HepG2 (cell line): ENCODE data around the gene NCMAP. TPM values are rescaled to one million over a fixed set of nuclear protein-coding genes. Genes with fewer than 3 reads are reported as not detected.

Source experiments
- AHR ChIP-seq: IDR thresholded peaks from 2 replicates; pipeline ENCODE4 v1.6.1; 2018; ENCODE audit warnings: missing genetic modification reagents, missing compliant biosample characterization
- CEBPG ChIP-seq: IDR thresholded peaks from 2 replicates; pipeline ENCODE4 v1.6.1; 2016
- CHD4 ChIP-seq: fragments of 200-600 bp; sonication (generic); IDR thresholded peaks from 2 replicates; pipeline ENCODE4 v1.7.0; 2017; ENCODE audit warnings: mild to moderate bottlenecking, low read length, borderline replicate concordance
- CREB1 ChIP-seq, 2 experiments: fragments of 450-650 bp in 1 of 2; IDR thresholded peaks; 2 replicates each; pipeline ENCODE4 v1.6.1; 2016 to 2017; ENCODE audit warnings: control low read depth in 1 of 2, mild to moderate bottlenecking in 1 of 2, missing compliant biosample characterization in 1 of 2, missing genetic modification characterization in 1 of 2
- ESRRA ChIP-seq: sonication (generic); formaldehyde crosslinking; IDR thresholded peaks from 2 replicates; pipeline ENCODE4 v1.5.1; 2020; ENCODE audit warnings: mild to moderate bottlenecking, low read depth, missing genetic modification reagents
- GATAD2A ChIP-seq: IDR thresholded peaks from 2 replicates; pipeline ENCODE4 v1.6.1; 2016
- HDAC6 ChIP-seq: fragments of 200-600 bp; sonication (generic); IDR thresholded peaks from 2 replicates; pipeline ENCODE4 v1.7.0; 2017; ENCODE audit warnings: mild to moderate bottlenecking, antibody characterized with exemption, low read length, low read depth
- JARID2 ChIP-seq: sonication (generic); formaldehyde crosslinking; IDR thresholded peaks from 2 replicates; pipeline ENCODE4 v1.8.1; 2023; ENCODE audit warnings: missing genetic modification reagents, inconsistent platforms; ENCODE audit not compliant: insufficient replicate concordance
- LCORL ChIP-seq, 2 experiments: fragments of 450-650 bp in 1 of 2; sonication (generic) in 1 of 2; formaldehyde crosslinking in 1 of 2; IDR thresholded peaks; 2 replicates each; pipeline versions ENCODE4 v1.5.0 to v1.6.1; 2017 to 2020; ENCODE audit warnings: antibody characterized with exemption in 1 of 2, missing genetic modification reagents in 1 of 2
- MATR3 ChIP-seq: sonication (generic); formaldehyde crosslinking; IDR thresholded peaks from 2 replicates; pipeline ENCODE4 v1.4.0; 2020; ENCODE audit warnings: missing genetic modification reagents
- NCOA1 ChIP-seq: sonication (generic); formaldehyde crosslinking; IDR thresholded peaks from 2 replicates; pipeline ENCODE4 v1.9.0; 2021; ENCODE audit warnings: missing genetic modification reagents
- NPAS2 ChIP-seq: sonication (generic); formaldehyde crosslinking; IDR thresholded peaks from 2 replicates; pipeline ENCODE4 v1.8.0; 2022; ENCODE audit warnings: mild to moderate bottlenecking, missing genetic modification reagents, borderline replicate concordance
- POLR2AphosphoS5 ChIP-seq: IDR thresholded peaks from 2 replicates; pipeline ENCODE4 v1.6.1; 2012; ENCODE audit warnings: low read depth, low read length
- SAFB2 ChIP-seq: sonication (generic); formaldehyde crosslinking; IDR thresholded peaks from 2 replicates; pipeline ENCODE4 v1.5.1; 2020; ENCODE audit warnings: missing genetic modification reagents, low read depth, mild to moderate bottlenecking, borderline replicate concordance
- SALL1 ChIP-seq: sonication (generic); formaldehyde crosslinking; IDR thresholded peaks from 2 replicates; pipeline ENCODE4 v1.8.0; 2022; ENCODE audit warnings: mild to moderate bottlenecking, missing genetic modification reagents
- SMAD1 ChIP-seq: sonication (generic); formaldehyde crosslinking; IDR thresholded peaks from 2 replicates; pipeline ENCODE4 v1.4.0; 2020; ENCODE audit warnings: missing genetic modification reagents, low read depth, mild to moderate bottlenecking, borderline replicate concordance
- SPEN ChIP-seq: sonication (generic); formaldehyde crosslinking; IDR thresholded peaks from 2 replicates; pipeline ENCODE4 v1.5.1; 2020; ENCODE audit warnings: low read depth, mild to moderate bottlenecking, missing genetic modification reagents
- TBL1XR1 ChIP-seq: fragments of 150-350 bp; IDR thresholded peaks from 2 replicates; pipeline ENCODE4 v1.6.1; 2014; ENCODE audit warnings: borderline replicate concordance, low read length; ENCODE audit not compliant: partially characterized antibody
- THYN1 ChIP-seq: sonication (generic); formaldehyde crosslinking; IDR thresholded peaks from 2 replicates; pipeline ENCODE4 v1.8.1; 2023; ENCODE audit warnings: low read depth, mild to moderate bottlenecking, moderate library complexity, missing genetic modification reagents, borderline replicate concordance
- ZBTB1 ChIP-seq: sonication (generic); formaldehyde crosslinking; IDR thresholded peaks from 2 replicates; pipeline ENCODE4 v1.4.0; 2020; ENCODE audit warnings: missing genetic modification reagents, borderline replicate concordance
- ZFP41 ChIP-seq: sonication (generic); formaldehyde crosslinking; IDR thresholded peaks from 2 replicates; pipeline ENCODE4 v1.4.0; 2020; ENCODE audit warnings: mild to moderate bottlenecking, missing genetic modification reagents, borderline replicate concordance
- ZNF224 ChIP-seq: sonication (generic); formaldehyde crosslinking; IDR thresholded peaks from 2 replicates; pipeline ENCODE4 v1.5.0; 2020; ENCODE audit warnings: mild to moderate bottlenecking, missing genetic modification reagents
- ZNF263 ChIP-seq: sonication (generic); formaldehyde crosslinking; IDR thresholded peaks from 2 replicates; pipeline ENCODE4 v1.4.0; 2020; ENCODE audit warnings: missing genetic modification reagents
- ZNF354B ChIP-seq: sonication (generic); formaldehyde crosslinking; IDR thresholded peaks from 2 replicates; pipeline ENCODE4 v1.8.0; 2022; ENCODE audit warnings: mild to moderate bottlenecking, missing genetic modification reagents
- ZNF484 ChIP-seq: sonication (generic); formaldehyde crosslinking; IDR thresholded peaks from 2 replicates; pipeline ENCODE4 v1.5.1; 2020; ENCODE audit warnings: mild to moderate bottlenecking, low read depth, missing genetic modification reagents, borderline replicate concordance
- ZNF644 ChIP-seq: IDR thresholded peaks from 2 replicates; pipeline ENCODE4 v1.6.1; 2016; ENCODE audit warnings: low read depth
- ZNF678 ChIP-seq: sonication (generic); formaldehyde crosslinking; IDR thresholded peaks from 2 replicates; pipeline ENCODE4 v1.4.0; 2020; ENCODE audit warnings: mild to moderate bottlenecking, missing genetic modification reagents
- ZNF75D ChIP-seq: sonication (generic); formaldehyde crosslinking; IDR thresholded peaks from 2 replicates; pipeline ENCODE4 v1.8.1; 2023; ENCODE audit warnings: missing genetic modification reagents, mild to moderate bottlenecking, borderline replicate concordance
- polyA plus RNA-seq, 8 experiments: library from polyadenylated mRNA; depleted of rRNA in 3 of 8; stranded (reverse) in 7 of 8; unstranded in 1 of 8; fragments of >200 nt; fragmentation: Illumina TruSeq in 4 of 8; extraction: Trizol in 4 of 8; gene quantifications; 2 replicates each; pipeline versions ENCODE4 v1.2.1 to v1.2.3, GENCODE V29; 2011 to 2016; ENCODE audit warnings: low read depth in 4 of 8, missing spikeins in 1 of 8, mixed read lengths in 1 of 8; ENCODE audit not compliant: insufficient read depth in 1 of 8
- total RNA-seq, 5 experiments: library from RNA; depleted of rRNA; stranded (reverse); fragments of >200 nt; fragmentation: Illumina TruSeq; extraction: Trizol; gene quantifications; 2 replicates each; pipeline ENCODE4 v1.2.3, GENCODE V29; 2016; ENCODE audit warnings: low read depth in 1 of 5
- TF ChIP-seq, protein P1 (sequence below): IDR thresholded peaks from 2 replicates; pipeline ENCODE4 v1.6.1; 2016; ENCODE audit warnings: mild to moderate bottlenecking, missing biosample characterization, missing genetic modification reagents
- TF ChIP-seq, protein P2 (sequence below): sonication (generic); formaldehyde crosslinking; IDR thresholded peaks from 2 replicates; pipeline ENCODE4 v1.5.0; 2020; ENCODE audit warnings: missing genetic modification reagents, mild to moderate bottlenecking, borderline replicate concordance

Gene NCMAP
- total and polyA plus RNA-seq, 2 of the 13 experiments (the other 11 are each of a cell fraction or from before 2014, with no cell fraction given): 2.7 to 20.0 TPM

- peak; percentile 97 for TF ChIP-seq POLR2AphosphoS5
- TF ChIP-seq, protein P1, sequence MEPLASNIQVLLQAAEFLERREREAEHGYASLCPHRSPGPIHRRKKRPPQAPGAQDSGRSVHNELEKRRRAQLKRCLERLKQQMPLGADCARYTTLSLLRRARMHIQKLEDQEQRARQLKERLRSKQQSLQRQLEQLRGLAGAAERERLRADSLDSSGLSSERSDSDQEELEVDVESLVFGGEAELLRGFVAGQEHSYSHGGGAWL (CRISPR knock-in tag): peak; percentile 37
- TF ChIP-seq CEBPG (CRISPR knock-in tag): peak; percentile 66
- no peak for TF ChIP-seq ZNF263 (CRISPR knock-in tag)
- TF ChIP-seq ZBTB1: no peak
- no peak for TF ChIP-seq ZNF75D (CRISPR knock-in tag)
- no peak for TF ChIP-seq NPAS2 (CRISPR knock-in tag)
- TF ChIP-seq HDAC6: no peak
- TF ChIP-seq SMAD1 (CRISPR knock-in tag): 0 out of 2 replicates have a peak, but pooled peaks have one; percentile 86
- TF ChIP-seq ZNF678: no peak
- no peak for TF ChIP-seq NCOA1 (CRISPR knock-in tag)
- 0 out of 2 replicates have a peak, but pooled peaks have one; percentile 68 for TF ChIP-seq ZNF354B (CRISPR knock-in tag)
- no peak for TF ChIP-seq LCORL (IDR thresholded peaks at IDR 0.05)
- TF ChIP-seq LCORL (CRISPR knock-in tag; IDR thresholded peaks at IDR 0.05): no peak
- TF ChIP-seq ZNF644 (CRISPR knock-in tag): no peak
- TF ChIP-seq TBL1XR1: peak; percentile 58
- TF ChIP-seq THYN1 (CRISPR knock-in tag): 0 out of 2 replicates have a peak, but pooled peaks have one; percentile 34
- peak; percentile 70; the same call in 1 of the 2 replicates for TF ChIP-seq ZNF224 (CRISPR knock-in tag)
- TF ChIP-seq CHD4: no peak
- TF ChIP-seq, protein P2, sequence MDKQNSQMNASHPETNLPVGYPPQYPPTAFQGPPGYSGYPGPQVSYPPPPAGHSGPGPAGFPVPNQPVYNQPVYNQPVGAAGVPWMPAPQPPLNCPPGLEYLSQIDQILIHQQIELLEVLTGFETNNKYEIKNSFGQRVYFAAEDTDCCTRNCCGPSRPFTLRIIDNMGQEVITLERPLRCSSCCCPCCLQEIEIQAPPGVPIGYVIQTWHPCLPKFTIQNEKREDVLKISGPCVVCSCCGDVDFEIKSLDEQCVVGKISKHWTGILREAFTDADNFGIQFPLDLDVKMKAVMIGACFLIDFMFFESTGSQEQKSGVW: no peak
- no peak for TF ChIP-seq MATR3
- peak; percentile 95 for TF ChIP-seq CREB1 (IDR thresholded peaks at IDR 0.05)
- TF ChIP-seq CREB1 (CRISPR knock-in tag; IDR thresholded peaks at IDR 0.05): peak; percentile 93
- peak; percentile 74; the same call in 1 of the 2 replicates for TF ChIP-seq ZFP41 (CRISPR knock-in tag)
- peak; percentile 88 for TF ChIP-seq JARID2 (CRISPR knock-in tag)
- peak; percentile 73 for TF ChIP-seq GATAD2A (CRISPR knock-in tag)
- TF ChIP-seq ZNF484 (CRISPR knock-in tag): no peak
- peak; percentile 82 for TF ChIP-seq SPEN (CRISPR knock-in tag)
- peak; percentile 26 for TF ChIP-seq SAFB2
- peak; percentile 87 for TF ChIP-seq SALL1 (CRISPR knock-in tag)
- no peak for TF ChIP-seq ESRRA (CRISPR knock-in tag)
- TF ChIP-seq AHR (CRISPR knock-in tag): peak; percentile 26; the same call in 1 of the 2 replicates
Observed at GRCh38 chr1:24642481-24643362, 86.8 kb downstream of the NCMAP start, which contains the start of gene SRRM1 (continued).
